Caki2 (cell line): ENCODE results near the gene GADD45B. TPM values are rescaled to one million over a fixed set of nuclear protein-coding genes. Genes with fewer than 3 reads are reported as not detected.

ENCODE experiments used
- DNase-seq: peaks from one replicate; pipeline ENCODE4 v3.0.0-alpha.2; 2015; ENCODE audit warnings: low read depth
- in situ Hi-C: cut with HindIII; loops from 2 replicates; pipeline ENCODE4 v1.10.0; 2016; ENCODE audit warnings: low sequenced_read_pairs, low pct_unique_long_range_greater_than_20kb, mixed read lengths
- total RNA-seq: library from RNA; depleted of rRNA; stranded (reverse); fragments of >200 nt; shearing (Covaris generic); gene quantifications from 2 replicates; pipeline ENCODE4 v1.2.3, GENCODE V29; 2014; ENCODE audit warnings: low replicate concordance; rRNA removed

GADD45B gene
- total RNA-seq, 1 experiment from 2014 or later, result 16.3 TPM

DNA sequence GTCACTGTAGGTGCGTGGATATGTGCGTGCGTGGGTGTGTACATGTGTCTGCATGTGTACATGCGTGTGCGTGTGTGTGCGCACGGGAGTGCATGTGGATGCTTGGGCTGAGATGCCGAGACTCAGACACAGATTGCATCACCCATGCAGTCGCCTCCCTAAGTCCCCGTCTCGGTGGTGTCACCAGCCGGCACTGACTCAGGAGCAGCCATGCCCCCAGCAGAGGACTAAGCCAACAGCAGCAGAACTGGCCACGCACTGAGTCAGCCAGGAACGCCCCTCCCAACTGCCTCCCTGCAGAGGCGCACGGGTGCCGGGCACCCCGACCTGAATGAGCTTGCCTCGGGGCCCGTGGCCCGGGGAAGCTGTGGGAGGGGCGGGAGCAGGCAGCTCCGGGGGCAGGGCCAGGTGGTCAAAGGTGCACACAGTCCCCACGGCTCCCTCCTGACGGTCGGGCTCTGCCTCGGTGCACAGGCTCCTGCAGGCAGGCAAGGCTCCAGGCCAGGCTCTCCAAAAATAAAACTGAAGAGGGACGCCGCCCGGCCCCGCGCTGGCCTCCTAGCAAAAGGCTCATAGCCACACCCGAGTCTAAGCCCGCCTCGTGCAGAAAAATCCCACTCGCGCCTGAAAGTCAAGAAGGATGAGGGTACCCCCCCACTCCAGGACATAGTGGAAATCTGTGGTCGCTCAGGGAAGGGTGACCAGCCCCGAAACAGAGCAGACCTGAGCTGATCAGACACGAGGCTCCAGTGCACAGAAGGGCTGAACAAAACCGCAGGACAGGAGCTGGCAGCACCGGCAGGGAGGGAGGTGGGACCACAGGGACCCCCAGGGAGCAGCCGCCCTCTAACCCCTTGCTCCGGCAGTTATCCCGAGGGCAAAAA lies 49.2 kb downstream of the GADD45B start:
- in situ Hi-C loops, result no loop called here
- peak; percentile 81 for DNase-seq

DNA sequence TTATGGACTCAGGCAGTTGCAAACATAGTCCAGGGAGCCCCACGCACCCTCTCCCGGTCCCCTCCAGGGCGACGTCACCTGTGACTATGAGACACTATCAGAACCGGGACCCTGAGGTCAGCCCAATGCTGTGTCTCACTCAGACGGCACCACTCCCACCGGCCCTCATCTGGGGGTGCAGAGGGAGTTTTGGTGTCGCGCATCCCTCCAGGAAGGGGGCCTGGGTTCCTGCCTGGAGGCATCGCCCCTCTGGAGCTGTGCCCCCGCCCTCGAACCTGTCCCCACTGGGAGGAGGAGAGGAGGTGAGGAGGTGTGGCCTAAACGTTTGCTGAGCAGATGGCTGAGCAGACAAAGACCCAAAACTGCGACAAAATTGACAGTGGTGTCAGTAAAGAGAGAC lies 51.2 kb downstream of the GADD45B start:
- in situ Hi-C loops, result no loop called here
- no peak for DNase-seq

DNA sequence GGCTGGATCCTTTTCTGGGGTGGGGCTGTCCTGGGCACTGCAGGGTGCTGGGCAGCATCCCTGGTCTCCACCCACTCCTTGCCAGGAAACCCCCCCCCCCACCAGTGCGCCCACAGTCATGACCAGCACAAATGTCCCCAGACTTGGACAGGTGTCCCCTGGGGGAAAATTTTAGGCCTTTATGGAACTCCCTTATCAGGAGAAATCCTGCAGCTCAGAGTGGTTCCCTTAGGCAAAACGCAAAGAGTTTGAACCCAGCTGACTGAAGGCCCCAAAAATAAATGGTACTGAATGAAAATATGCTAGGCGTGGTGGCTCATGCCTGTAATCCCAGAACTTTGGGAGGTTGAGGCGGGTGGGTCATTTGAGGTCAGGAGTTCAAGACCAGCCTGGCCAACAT lies 51.8 kb downstream of the GADD45B start:
- in situ Hi-C loops, result no loop called here
- DNase-seq, result no peak

Other genes starting within 250 kb of the GADD45B start
- 55.9 and 96.2 TPM in 2 replicates for gene PLEKHJ1, start 239.8 kb upstream of the GADD45B start, total RNA-seq
- 9.9 and 23.2 TPM in 2 replicates for gene SF3A2, start 239.3 kb upstream of the GADD45B start, total RNA-seq
- gene AMH, start 226.8 kb upstream of the GADD45B start, total RNA-seq, result 3.0 and 11.7 TPM in 2 replicates
- not detected in 2 replicates for gene JSRP1, start 219.7 kb upstream of the GADD45B start, total RNA-seq
- not detected in 2 replicates for gene PEAK3, start 194.0 kb upstream of the GADD45B start, total RNA-seq
- not detected in 2 replicates for gene LINGO3, start 168.0 kb upstream of the GADD45B start, total RNA-seq
- 238 and 305 TPM in 2 replicates for gene LSM7, start 147.5 kb upstream of the GADD45B start, total RNA-seq
- gene SPPL2B, start 147.4 kb upstream of the GADD45B start, total RNA-seq, result 20.6 and 30.0 TPM in 2 replicates
- 0.09 and 0.44 TPM in 2 replicates for gene TMPRSS9, start 115.9 kb upstream of the GADD45B start, total RNA-seq
- gene TIMM13, start 48.5 kb upstream of the GADD45B start, total RNA-seq, result 31.9 and 50.6 TPM in 2 replicates
- gene LMNB2, start 19.2 kb upstream of the GADD45B start, total RNA-seq, result 96.1 and 99.8 TPM in 2 replicates
- gene GNG7, start 226.6 kb downstream of the GADD45B start, total RNA-seq, result 0.38 and 0.47 TPM in 2 replicates
- gene DIRAS1, start 245.2 kb downstream of the GADD45B start, total RNA-seq, result 0.17 and 0.23 TPM in 2 replicates